Measurements from ENCODE around the gene MEGF11.

GRCh38 chr15:65870889-65871533 is 382.5 kb downstream of the MEGF11 start:
- TF ChIP-seq CREB5 (CRISPR knock-in tag; IDR thresholded peaks at IDR 0.05; ENCODE audit: low read depth) (no peak), ZNF8 (CRISPR knock-in tag; IDR thresholded peaks at IDR 0.05) (no peak), ZFP30 (CRISPR knock-in tag; IDR thresholded peaks at IDR 0.05) (no peak), BACH2 (CRISPR knock-in tag; IDR thresholded peaks at IDR 0.05; ENCODE audit: borderline replicate concordance) (no peak), ZNF70 (CRISPR knock-in tag; IDR thresholded peaks at IDR 0.05) (no peak), ZC3H10 (CRISPR knock-in tag; IDR thresholded peaks at IDR 0.05) (no peak), ZFP3 (CRISPR knock-in tag; IDR thresholded peaks at IDR 0.05) (no peak)
